Measurements from ENCODE around the gene ADCY3. TPM values are rescaled to one million over a fixed set of nuclear protein-coding genes. Genes with fewer than 3 reads are reported as not detected.

ADCY3 gene
- total and polyA plus RNA-seq, 2 experiments from 2014 or later: 9.1 to 47.4 TPM

- H3K27me3 ChIP-seq (replicated peaks; ENCODE audit: insufficient read depth): no peaks in the 10 kb centered on the region
- H4K20me1 ChIP-seq (ENCODE audit: insufficient read depth): no peaks in the 10 kb centered on the region
- H3K27ac ChIP-seq: no peak overlapping the region
- no peak overlapping the region for H3K4me3 ChIP-seq
- in situ Hi-C loops (cut with MboI): loop anchor here (25.0 kb wide), 1 partner anchor 302 kb away; no protein-coding TSS in a partner anchor
- TF ChIP-seq EZH2phosphoT487 (IDR thresholded peaks at IDR 0.05; ENCODE audit: insufficient read depth, low read depth): no peak
- no peak for TF ChIP-seq EZH2 (IDR thresholded peaks at IDR 0.05; ENCODE audit: insufficient read depth, poor library complexity, severe bottlenecking)
- 0 out of 2 replicates have a peak, but pooled peaks cover 7% of the 10 kb centered on the region for H3K4me1 ChIP-seq (ENCODE audit: insufficient read depth)
- H3K79me2 ChIP-seq (ENCODE audit: insufficient read depth): no peaks in the 10 kb centered on the region
- no peak overlapping the region for H2AFZ ChIP-seq
- no peaks in the 10 kb centered on the region for H3K9me2 ChIP-seq (ENCODE audit: insufficient read depth)
- DNase-seq: no peak
- 85 to 87% methylated on average over 19 to 20 of the region's 20 CpGs for whole genome bisulfite sequencing, 2 experiments (ENCODE audit: low coverage in 1 of 2, low lambda C conversion rate in 2 of 2, missing lambda C conversion rate in 2 of 2)
- no peak overlapping the region for H3K4me2 ChIP-seq (ENCODE audit: unreplicated experiment)
- H3K36me3 ChIP-seq (ENCODE audit: low read depth): no peaks in the 10 kb centered on the region; the same call in 1 of the 2 replicates
- no peaks in the 10 kb centered on the region for H3K9me3 ChIP-seq (ENCODE audit: low read depth)
- H3K9ac ChIP-seq: no peak overlapping the region
- H3F3A ChIP-seq (ENCODE audit: insufficient read depth): no peaks in the 10 kb centered on the region
These were observed 85.2 kb downstream of the ADCY3 start for GRCh38 chr2:24834733-24835395.

- Histone ChIP-seq H3K4me3 (no peak overlapping the region), H3F3A (ENCODE audit: insufficient read depth) (no peaks in the 10 kb centered on the region), H3K9ac (no peak overlapping the region), H3K79me2 (ENCODE audit: insufficient read depth) (no peaks in the 10 kb centered on the region), H3K4me1 (ENCODE audit: insufficient read depth) (0 out of 2 replicates have a peak, but pooled peaks cover 7% of the 10 kb centered on the region), H3K9me3 (ENCODE audit: low read depth) (no peaks in the 10 kb centered on the region), H2AFZ (no peak overlapping the region), H3K27me3 (replicated peaks; ENCODE audit: insufficient read depth) (no peaks in the 10 kb centered on the region), H3K4me2 (ENCODE audit: unreplicated experiment) (no peak overlapping the region), H3K27ac (no peak overlapping the region), H3K36me3 (ENCODE audit: low read depth) (no peaks in the 10 kb centered on the region; the same call in 1 of the 2 replicates), H4K20me1 (ENCODE audit: insufficient read depth) (no peaks in the 10 kb centered on the region), H3K9me2 (ENCODE audit: insufficient read depth) (no peaks in the 10 kb centered on the region)
- DNase-seq: no peak
- TF ChIP-seq EZH2 (IDR thresholded peaks at IDR 0.05; ENCODE audit: insufficient read depth, poor library complexity, severe bottlenecking) (no peak), EZH2phosphoT487 (IDR thresholded peaks at IDR 0.05; ENCODE audit: insufficient read depth, low read depth) (no peak)
- 91 to 94% methylated on average over 23 to 32 of the region's 32 CpGs for WGBS, 2 experiments (ENCODE audit: low coverage in 1 of 2, low lambda C conversion rate in 2 of 2, missing lambda C conversion rate in 2 of 2)
- in situ Hi-C loops (cut with MboI): loop anchor here (25.0 kb wide), 1 partner anchor 303 kb away; no protein-coding TSS in a partner anchor
These were observed 86.0 kb downstream of the ADCY3 start for GRCh38 chr2:24833821-24834732.

- H3K4me1 ChIP-seq (ENCODE audit: insufficient read depth): 0 out of 2 replicates have a peak, but pooled peaks cover 7% of the 10 kb centered on the region
- TF ChIP-seq EZH2phosphoT487 (IDR thresholded peaks at IDR 0.05; ENCODE audit: insufficient read depth, low read depth): no peak
- no peak for TF ChIP-seq EZH2 (IDR thresholded peaks at IDR 0.05; ENCODE audit: insufficient read depth, poor library complexity, severe bottlenecking)
- H3K9me3 ChIP-seq (ENCODE audit: low read depth): no peaks in the 10 kb centered on the region
- H2AFZ ChIP-seq: no peak overlapping the region
- no peaks in the 10 kb centered on the region for H3F3A ChIP-seq (ENCODE audit: insufficient read depth)
- in situ Hi-C loops (cut with MboI): loop anchor here (25.0 kb wide), 1 partner anchor 304 kb away; no protein-coding TSS in a partner anchor
- H3K4me3 ChIP-seq: no peak overlapping the region
- H3K4me2 ChIP-seq (ENCODE audit: unreplicated experiment): no peak overlapping the region
- H4K20me1 ChIP-seq (ENCODE audit: insufficient read depth): no peaks in the 10 kb centered on the region
- H3K36me3 ChIP-seq (ENCODE audit: low read depth): no peaks in the 10 kb centered on the region; the same call in 1 of the 2 replicates
- 88 to 91% methylated on average over 22 of the region's 22 CpGs for WGBS, 2 experiments (ENCODE audit: low coverage in 1 of 2, low lambda C conversion rate in 2 of 2, missing lambda C conversion rate in 2 of 2)
- no peak for DNase-seq
- H3K27ac ChIP-seq: no peak overlapping the region
- H3K9ac ChIP-seq: no peak overlapping the region
- H3K27me3 ChIP-seq (replicated peaks; ENCODE audit: insufficient read depth): no peaks in the 10 kb centered on the region
- H3K79me2 ChIP-seq (ENCODE audit: insufficient read depth): no peaks in the 10 kb centered on the region
- no peaks in the 10 kb centered on the region for H3K9me2 ChIP-seq (ENCODE audit: insufficient read depth)
These were observed 86.9 kb downstream of the ADCY3 start for GRCh38 chr2:24832931-24833701.

GRCh38 chr2:24832521-24832920 is 87.5 kb downstream of the ADCY3 start:
- no peak for DNase-seq
- Histone ChIP-seq H3K9ac (no peak overlapping the region), H3K9me2 (ENCODE audit: insufficient read depth) (no peaks in the 10 kb centered on the region), H3K79me2 (ENCODE audit: insufficient read depth) (no peaks in the 10 kb centered on the region), H3K27me3 (replicated peaks; ENCODE audit: insufficient read depth) (no peaks in the 10 kb centered on the region), H2AFZ (no peak overlapping the region), H3K27ac (no peak overlapping the region), H3K4me3 (no peak overlapping the region), H3K4me1 (ENCODE audit: insufficient read depth) (0 out of 2 replicates have a peak, but pooled peaks cover 7% of the 10 kb centered on the region), H4K20me1 (ENCODE audit: insufficient read depth) (no peaks in the 10 kb centered on the region), H3K36me3 (ENCODE audit: low read depth) (no peaks in the 10 kb centered on the region; the same call in 1 of the 2 replicates), H3K4me2 (ENCODE audit: unreplicated experiment) (no peak overlapping the region), H3F3A (ENCODE audit: insufficient read depth) (no peaks in the 10 kb centered on the region), H3K9me3 (ENCODE audit: low read depth) (no peaks in the 10 kb centered on the region)
- in situ Hi-C loops (cut with MboI): loop anchor here (25.0 kb wide), 1 partner anchor 305 kb away; no protein-coding TSS in a partner anchor
- 72 to 74% methylated on average over 9 of the region's 9 CpGs for WGBS, 2 experiments (ENCODE audit: low coverage in 1 of 2, low lambda C conversion rate in 2 of 2, missing lambda C conversion rate in 2 of 2)
- TF ChIP-seq EZH2phosphoT487 (IDR thresholded peaks at IDR 0.05; ENCODE audit: insufficient read depth, low read depth) (no peak), EZH2 (IDR thresholded peaks at IDR 0.05; ENCODE audit: insufficient read depth, poor library complexity, severe bottlenecking) (no peak)

Measured in GM23248 (cell line).